ENCODE data around the gene IDE. TPM values are rescaled to one million over a fixed set of nuclear protein-coding genes. Genes with fewer than 3 reads are reported as not detected.

The IDE gene
- 15.3 and 23.3 TPM in 2 replicates for total RNA-seq

- DNase-seq (ENCODE audit: low read depth) (peak; percentile 65), FAIRE-seq (no peak)
- Histone ChIP-seq H3K27me3 (ENCODE audit: control insufficient read depth, insufficient read depth, low read length) (no peaks in the 10 kb centered on the region), H3K36me3 (ENCODE audit: control insufficient read depth, insufficient read depth, low read length) (no peaks in the 10 kb centered on the region), H3K4me3 (ENCODE audit: low read depth, low read length) (peak within 1 kb of the TSS; percentile 66)
- TF ChIP-seq, protein P1, sequence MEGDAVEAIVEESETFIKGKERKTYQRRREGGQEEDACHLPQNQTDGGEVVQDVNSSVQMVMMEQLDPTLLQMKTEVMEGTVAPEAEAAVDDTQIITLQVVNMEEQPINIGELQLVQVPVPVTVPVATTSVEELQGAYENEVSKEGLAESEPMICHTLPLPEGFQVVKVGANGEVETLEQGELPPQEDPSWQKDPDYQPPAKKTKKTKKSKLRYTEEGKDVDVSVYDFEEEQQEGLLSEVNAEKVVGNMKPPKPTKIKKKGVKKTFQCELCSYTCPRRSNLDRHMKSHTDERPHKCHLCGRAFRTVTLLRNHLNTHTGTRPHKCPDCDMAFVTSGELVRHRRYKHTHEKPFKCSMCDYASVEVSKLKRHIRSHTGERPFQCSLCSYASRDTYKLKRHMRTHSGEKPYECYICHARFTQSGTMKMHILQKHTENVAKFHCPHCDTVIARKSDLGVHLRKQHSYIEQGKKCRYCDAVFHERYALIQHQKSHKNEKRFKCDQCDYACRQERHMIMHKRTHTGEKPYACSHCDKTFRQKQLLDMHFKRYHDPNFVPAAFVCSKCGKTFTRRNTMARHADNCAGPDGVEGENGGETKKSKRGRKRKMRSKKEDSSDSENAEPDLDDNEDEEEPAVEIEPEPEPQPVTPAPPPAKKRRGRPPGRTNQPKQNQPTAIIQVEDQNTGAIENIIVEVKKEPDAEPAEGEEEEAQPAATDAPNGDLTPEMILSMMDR (IDR thresholded peaks at IDR 0.05; ENCODE audit: insufficient read depth, low read length, severe bottlenecking): peak; percentile 91
Observed at GRCh38 chr10:92573798-92574547, at the start of gene IDE. TSS of gene IDE (minus strand) at chr10:92574093. CDS start at chr10:92574019, 74 bp downstream.

- TF ChIP-seq, protein P1 (IDR thresholded peaks at IDR 0.05; ENCODE audit: insufficient read depth, low read length, severe bottlenecking): no peak
- no peaks in the 10 kb centered on the region for H3K27me3 ChIP-seq (ENCODE audit: control insufficient read depth, insufficient read depth, low read length)
- peaks cover 1% of the 10 kb centered on the region for H3K36me3 ChIP-seq (ENCODE audit: control insufficient read depth, insufficient read depth, low read length)
- H3K4me3 ChIP-seq (ENCODE audit: low read depth, low read length): no peak overlapping the region
- DNase-seq (ENCODE audit: low read depth) (no peak), FAIRE-seq (no peak)
Observed at GRCh38 chr10:92619368-92619767, 45.5 kb upstream of the IDE start.

DNA sequence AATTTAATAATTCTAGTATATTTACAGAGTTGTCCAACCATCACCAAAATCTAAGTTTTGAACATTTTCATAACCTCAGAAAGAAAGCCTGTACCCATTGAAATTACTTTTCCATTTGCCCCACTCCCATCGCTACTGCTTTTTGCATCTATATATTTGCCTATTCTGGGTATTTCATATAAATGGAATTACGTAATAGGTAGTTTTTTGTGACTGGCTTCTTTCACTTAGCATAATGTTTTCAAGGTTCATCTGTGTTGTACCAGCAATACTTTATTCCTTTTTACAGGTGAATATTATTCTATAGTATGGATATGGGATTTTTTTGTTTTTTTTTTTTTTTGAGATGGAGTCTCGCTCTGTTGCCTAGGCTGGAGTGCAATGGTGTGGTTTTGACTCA lies 41.6 kb upstream of the IDE start:
- Histone ChIP-seq H3K4me3 (ENCODE audit: low read depth, low read length) (no peak overlapping the region), H3K27me3 (ENCODE audit: control insufficient read depth, insufficient read depth, low read length) (no peaks in the 10 kb centered on the region), H3K36me3 (ENCODE audit: control insufficient read depth, insufficient read depth, low read length) (no peaks in the 10 kb centered on the region)
- DNase-seq (ENCODE audit: low read depth): no peak
- TF ChIP-seq, protein P1 (IDR thresholded peaks at IDR 0.05; ENCODE audit: insufficient read depth, low read length, severe bottlenecking): no peak
- FAIRE-seq: no peak

GRCh38 chr10:92604841-92605240 lies 30.9 kb upstream of the IDE start:
- no peaks in the 10 kb centered on the region for H3K36me3 ChIP-seq (ENCODE audit: control insufficient read depth, insufficient read depth, low read length)
- H3K4me3 ChIP-seq (ENCODE audit: low read depth, low read length): no peak overlapping the region
- TF ChIP-seq, protein P1 (IDR thresholded peaks at IDR 0.05; ENCODE audit: insufficient read depth, low read length, severe bottlenecking): no peak
- FAIRE-seq (no peak), DNase-seq (ENCODE audit: low read depth) (no peak)
- H3K27me3 ChIP-seq (ENCODE audit: control insufficient read depth, insufficient read depth, low read length): no peaks in the 10 kb centered on the region

GRCh38 chr10:92598321-92598720 lies 24.4 kb upstream of the IDE start:
- Histone ChIP-seq H3K4me3 (ENCODE audit: low read depth, low read length) (no peak overlapping the region), H3K27me3 (ENCODE audit: control insufficient read depth, insufficient read depth, low read length) (no peaks in the 10 kb centered on the region), H3K36me3 (ENCODE audit: control insufficient read depth, insufficient read depth, low read length) (no peaks in the 10 kb centered on the region)
- no peak for DNase-seq (ENCODE audit: low read depth)
- no peak for FAIRE-seq
- TF ChIP-seq, protein P1 (IDR thresholded peaks at IDR 0.05; ENCODE audit: insufficient read depth, low read length, severe bottlenecking): no peak

- DNase-seq (ENCODE audit: low read depth) (no peak), FAIRE-seq (no peak)
- Histone ChIP-seq H3K4me3 (ENCODE audit: low read depth, low read length) (no peak overlapping the region), H3K27me3 (ENCODE audit: control insufficient read depth, insufficient read depth, low read length) (no peaks in the 10 kb centered on the region), H3K36me3 (ENCODE audit: control insufficient read depth, insufficient read depth, low read length) (no peaks in the 10 kb centered on the region)
- TF ChIP-seq, protein P1 (IDR thresholded peaks at IDR 0.05; ENCODE audit: insufficient read depth, low read length, severe bottlenecking): no peak
Observed at GRCh38 chr10:92595505-92595904, 21.6 kb upstream of the IDE start.

Data from bronchial epithelial cell (primary cell).